ENCODE results near the gene PLEKHA3. TPM values are rescaled to one million over a fixed set of nuclear protein-coding genes. Genes with fewer than 3 reads are reported as not detected.
"Not testable (repeated sequence)": the region's sequence is repeated elsewhere in the genome, so short reads cannot be mapped to it uniquely, and the experiment has no call there.

The PLEKHA3 gene
- total and polyA plus RNA-seq, 5 donors from 2014 or later = 26.4 to 39.0 (median 28.2) TPM

- H3K27me3 ChIP-seq (ENCODE audit: control insufficient read depth, insufficient read depth, low read length); H3K27me3 Mint-ChIP-seq; H3K4me3 ChIP-seq (ENCODE audit: low read depth, low read length); H3K27ac ChIP-seq (ENCODE audit: insufficient read depth, low read length, poor library complexity, severe bottlenecking); DNase-seq; H3K27ac Mint-ChIP-seq; H3K9me3 Mint-ChIP-seq; H3K9me3 ChIP-seq (ENCODE audit: control insufficient read depth in 2 of 2, low read length in 2 of 2); ATAC-seq (ENCODE audit: low read depth in 2 of 2): not testable (repeated sequence)
- Mint-ChIP-seq H3K36me3 (peaks cover 32% of the 10 kb centered on the region), H3K4me3 (peak overlapping the region in 2 of 4 donors; percentile 35 to 38), H3K4me1 (peaks cover 18 to 70% (median 48%) of the 10 kb centered on the region in 4 donors)
- Histone ChIP-seq H3K36me3 (ENCODE audit: control insufficient read depth, insufficient read depth, low read length) (peaks cover 24% of the 10 kb centered on the region), H3K4me1 (ENCODE audit: control insufficient read depth, insufficient read depth, low read length, poor library complexity, severe bottlenecking) (peaks cover 12% of the 10 kb centered on the region)
These were observed 44.8 kb downstream of the PLEKHA3 start for GRCh38 chr2:178525010-178525409.

- not testable (repeated sequence) for H3K4me3 ChIP-seq (ENCODE audit: low read depth, low read length)
These were observed 45.2 kb downstream of the PLEKHA3 start for GRCh38 chr2:178525460-178525859.

GRCh38 chr2:178526256-178526655, 46.0 kb downstream of the PLEKHA3 start:
- H3K27me3 ChIP-seq (ENCODE audit: control insufficient read depth, insufficient read depth, low read length) = no peaks in the 10 kb centered on the region
- peaks cover 43% of the 10 kb centered on the region for H3K36me3 Mint-ChIP-seq
- DNase-seq (no peak), ATAC-seq (ENCODE audit: low read depth in 2 of 2) (no peak)
- H3K4me3 ChIP-seq (ENCODE audit: low read depth, low read length) = peak overlapping the region; percentile 6
- peak overlapping the region in 3 of 4 donors; percentile 15 to 57 (median 39) for H3K4me3 Mint-ChIP-seq
- no peak overlapping the region for H3K27ac ChIP-seq (ENCODE audit: insufficient read depth, low read length, poor library complexity, severe bottlenecking)
- no peak overlapping the region for H3K27ac Mint-ChIP-seq
- H3K4me1 Mint-ChIP-seq = peaks cover 23 to 69% (median 47%) of the 10 kb centered on the region in 4 donors
- H3K27me3 Mint-ChIP-seq = no peaks in the 10 kb centered on the region
- peaks cover 12% of the 10 kb centered on the region for H3K4me1 ChIP-seq (ENCODE audit: control insufficient read depth, insufficient read depth, low read length, poor library complexity, severe bottlenecking)
- H3K9me3 ChIP-seq (ENCODE audit: control insufficient read depth in 2 of 2, low read length in 2 of 2) = no peaks in the 10 kb centered on the region
- peaks cover 0 to 5% (median 0%) of the 10 kb centered on the region in 7 donors for H3K9me3 Mint-ChIP-seq
- H3K36me3 ChIP-seq (ENCODE audit: control insufficient read depth, insufficient read depth, low read length) = peaks cover 25% of the 10 kb centered on the region

More at GRCh38 chr2:178525460-178525859, 45.2 kb downstream of the PLEKHA3 start:
- not testable (repeated sequence) for H3K27me3 ChIP-seq (ENCODE audit: control insufficient read depth, insufficient read depth, low read length); H3K27me3 Mint-ChIP-seq; DNase-seq; H3K9me3 Mint-ChIP-seq; H3K9me3 ChIP-seq (ENCODE audit: control insufficient read depth in 2 of 2, low read length in 2 of 2); ATAC-seq (ENCODE audit: low read depth in 2 of 2); H3K27ac ChIP-seq (ENCODE audit: insufficient read depth, low read length, poor library complexity, severe bottlenecking)
- Mint-ChIP-seq H3K4me1 (peaks cover 18 to 69% (median 47%) of the 10 kb centered on the region in 4 donors), H3K36me3 (peaks cover 35% of the 10 kb centered on the region), H3K4me3 (peak overlapping the region; percentile 39 to 60 (median 52)), H3K27ac (peak overlapping the region in 1 of 3 donors; percentile 55)
- Histone ChIP-seq H3K4me1 (ENCODE audit: control insufficient read depth, insufficient read depth, low read length, poor library complexity, severe bottlenecking) (peaks cover 12% of the 10 kb centered on the region), H3K36me3 (ENCODE audit: control insufficient read depth, insufficient read depth, low read length) (peaks cover 24% of the 10 kb centered on the region)

GRCh38 chr2:178527592-178527991, 47.3 kb downstream of the PLEKHA3 start:
- peak overlapping the region in 1 of 3 donors; percentile 76 for H3K27ac Mint-ChIP-seq
- H3K4me3 Mint-ChIP-seq = peak overlapping the region in 1 of 4 donors; percentile 1
- no peaks in the 10 kb centered on the region for H3K27me3 Mint-ChIP-seq
- Histone ChIP-seq H3K9me3 (ENCODE audit: control insufficient read depth in 2 of 2, low read length in 2 of 2) (no peaks in the 10 kb centered on the region), H3K27me3 (ENCODE audit: control insufficient read depth, insufficient read depth, low read length) (no peaks in the 10 kb centered on the region), H3K4me1 (ENCODE audit: control insufficient read depth, insufficient read depth, low read length, poor library complexity, severe bottlenecking) (peaks cover 12% of the 10 kb centered on the region), H3K4me3 (ENCODE audit: low read depth, low read length) (peak overlapping the region; percentile 26), H3K36me3 (ENCODE audit: control insufficient read depth, insufficient read depth, low read length) (peaks cover 37% of the 10 kb centered on the region), H3K27ac (ENCODE audit: insufficient read depth, low read length, poor library complexity, severe bottlenecking) (no peak overlapping the region)
- peaks cover 0 to 5% (median 0%) of the 10 kb centered on the region in 7 donors for H3K9me3 Mint-ChIP-seq
- no peak for ATAC-seq (ENCODE audit: low read depth in 2 of 2)
- no peak for DNase-seq
- peaks cover 18 to 68% (median 44%) of the 10 kb centered on the region in 4 donors for H3K4me1 Mint-ChIP-seq
- H3K36me3 Mint-ChIP-seq = peaks cover 55% of the 10 kb centered on the region

GRCh38 chr2:178528647-178529046, 48.4 kb downstream of the PLEKHA3 start:
- DNase-seq = no peak
- H3K9me3 ChIP-seq (ENCODE audit: control insufficient read depth in 2 of 2, low read length in 2 of 2) = no peaks in the 10 kb centered on the region
- no peak overlapping the region for H3K4me3 ChIP-seq (ENCODE audit: low read depth, low read length)
- Mint-ChIP-seq H3K27me3 (no peaks in the 10 kb centered on the region), H3K4me3 (no peak overlapping the region), H3K36me3 (peaks cover 63% of the 10 kb centered on the region), H3K4me1 (peaks cover 17 to 58% (median 38%) of the 10 kb centered on the region in 4 donors), H3K27ac (no peak overlapping the region), H3K9me3 (peaks cover 0 to 5% (median 0%) of the 10 kb centered on the region in 7 donors)
- peaks cover 47% of the 10 kb centered on the region for H3K36me3 ChIP-seq (ENCODE audit: control insufficient read depth, insufficient read depth, low read length)
- ATAC-seq (ENCODE audit: low read depth in 2 of 2) = no peak
- no peak overlapping the region for H3K27ac ChIP-seq (ENCODE audit: insufficient read depth, low read length, poor library complexity, severe bottlenecking)
- peaks cover 10% of the 10 kb centered on the region for H3K4me1 ChIP-seq (ENCODE audit: control insufficient read depth, insufficient read depth, low read length, poor library complexity, severe bottlenecking)
- H3K27me3 ChIP-seq (ENCODE audit: control insufficient read depth, insufficient read depth, low read length) = no peaks in the 10 kb centered on the region

- H3K4me1 Mint-ChIP-seq = peaks cover 16 to 54% (median 35%) of the 10 kb centered on the region in 4 donors
- Histone ChIP-seq H3K27me3 (ENCODE audit: control insufficient read depth, insufficient read depth, low read length) (no peaks in the 10 kb centered on the region), H3K4me3 (ENCODE audit: low read depth, low read length) (no peak overlapping the region), H3K4me1 (ENCODE audit: control insufficient read depth, insufficient read depth, low read length, poor library complexity, severe bottlenecking) (peaks cover 5% of the 10 kb centered on the region), H3K36me3 (ENCODE audit: control insufficient read depth, insufficient read depth, low read length) (peaks cover 52% of the 10 kb centered on the region), H3K9me3 (ENCODE audit: control insufficient read depth in 2 of 2, low read length in 2 of 2) (no peaks in the 10 kb centered on the region), H3K27ac (ENCODE audit: insufficient read depth, low read length, poor library complexity, severe bottlenecking) (no peak overlapping the region)
- peaks cover 68% of the 10 kb centered on the region for H3K36me3 Mint-ChIP-seq
- peak overlapping the region in 1 of 4 donors; percentile 36 for H3K4me3 Mint-ChIP-seq
- DNase-seq (no peak), ATAC-seq (ENCODE audit: low read depth in 2 of 2) (no peak)
- H3K27me3 Mint-ChIP-seq = no peaks in the 10 kb centered on the region
- peak overlapping the region in 1 of 3 donors; percentile 27 for H3K27ac Mint-ChIP-seq
- peaks cover 0 to 6% (median 0%) of the 10 kb centered on the region in 7 donors for H3K9me3 Mint-ChIP-seq
These were observed 48.9 kb downstream of the PLEKHA3 start for GRCh38 chr2:178529194-178529593.

GRCh38 chr2:178530131-178530530, 49.9 kb downstream of the PLEKHA3 start:
- no peaks in the 10 kb centered on the region for H3K27me3 ChIP-seq (ENCODE audit: control insufficient read depth, insufficient read depth, low read length)
- ATAC-seq (ENCODE audit: low read depth in 2 of 2) = no peak
- H3K4me1 ChIP-seq (ENCODE audit: control insufficient read depth, insufficient read depth, low read length, poor library complexity, severe bottlenecking) = no peaks in the 10 kb centered on the region
- Mint-ChIP-seq H3K27me3 (no peaks in the 10 kb centered on the region), H3K27ac (no peak overlapping the region), H3K4me1 (peaks cover 15 to 49% (median 32%) of the 10 kb centered on the region in 4 donors), H3K4me3 (peak overlapping the region in 1 of 4 donors; percentile 17), H3K36me3 (peaks cover 78% of the 10 kb centered on the region), H3K9me3 (peaks cover 0 to 6% (median 0%) of the 10 kb centered on the region in 7 donors)
- peaks cover 62% of the 10 kb centered on the region for H3K36me3 ChIP-seq (ENCODE audit: control insufficient read depth, insufficient read depth, low read length)
- no peaks in the 10 kb centered on the region for H3K9me3 ChIP-seq (ENCODE audit: control insufficient read depth in 2 of 2, low read length in 2 of 2)
- DNase-seq = no peak
- no peak overlapping the region for H3K27ac ChIP-seq (ENCODE audit: insufficient read depth, low read length, poor library complexity, severe bottlenecking)
- H3K4me3 ChIP-seq (ENCODE audit: low read depth, low read length) = peak overlapping the region; percentile 43

GRCh38 chr2:178530625-178531142, 50.4 kb downstream of the PLEKHA3 start:
- H3K27ac Mint-ChIP-seq = peak overlapping the region in 1 of 3 donors; percentile 77
- H3K4me3 Mint-ChIP-seq = peak overlapping the region in 2 of 4 donors; percentile 6 to 17

More at GRCh38 chr2:178530625-178531142, 50.4 kb downstream of the PLEKHA3 start:
- peaks cover 79% of the 10 kb centered on the region for H3K36me3 Mint-ChIP-seq
- peak; percentile 66 to 69 for ATAC-seq (ENCODE audit: low read depth in 2 of 2)
- peaks cover 0 to 6% (median 0%) of the 10 kb centered on the region in 7 donors for H3K9me3 Mint-ChIP-seq
- H3K36me3 ChIP-seq (ENCODE audit: control insufficient read depth, insufficient read depth, low read length) = peaks cover 67% of the 10 kb centered on the region
- peak in 1 of 3 donors; percentile 54 for DNase-seq
- H3K27me3 Mint-ChIP-seq = no peaks in the 10 kb centered on the region
- H3K4me1 Mint-ChIP-seq = peaks cover 12 to 47% (median 29%) of the 10 kb centered on the region in 4 donors
- no peaks in the 10 kb centered on the region for H3K9me3 ChIP-seq (ENCODE audit: control insufficient read depth in 2 of 2, low read length in 2 of 2)
- H3K27me3 ChIP-seq (ENCODE audit: control insufficient read depth, insufficient read depth, low read length) = no peaks in the 10 kb centered on the region
- H3K4me3 ChIP-seq (ENCODE audit: low read depth, low read length) = peak overlapping the region; percentile 43
- no peaks in the 10 kb centered on the region for H3K4me1 ChIP-seq (ENCODE audit: control insufficient read depth, insufficient read depth, low read length, poor library complexity, severe bottlenecking)
- H3K27ac ChIP-seq (ENCODE audit: insufficient read depth, low read length, poor library complexity, severe bottlenecking) = no peak overlapping the region
